Measurements from ENCODE around the gene COASY.
"Not testable (repeated sequence)": the region's sequence is repeated elsewhere in the genome, so short reads cannot be mapped to it uniquely, and the experiment has no call there.

The COASY gene

DNA sequence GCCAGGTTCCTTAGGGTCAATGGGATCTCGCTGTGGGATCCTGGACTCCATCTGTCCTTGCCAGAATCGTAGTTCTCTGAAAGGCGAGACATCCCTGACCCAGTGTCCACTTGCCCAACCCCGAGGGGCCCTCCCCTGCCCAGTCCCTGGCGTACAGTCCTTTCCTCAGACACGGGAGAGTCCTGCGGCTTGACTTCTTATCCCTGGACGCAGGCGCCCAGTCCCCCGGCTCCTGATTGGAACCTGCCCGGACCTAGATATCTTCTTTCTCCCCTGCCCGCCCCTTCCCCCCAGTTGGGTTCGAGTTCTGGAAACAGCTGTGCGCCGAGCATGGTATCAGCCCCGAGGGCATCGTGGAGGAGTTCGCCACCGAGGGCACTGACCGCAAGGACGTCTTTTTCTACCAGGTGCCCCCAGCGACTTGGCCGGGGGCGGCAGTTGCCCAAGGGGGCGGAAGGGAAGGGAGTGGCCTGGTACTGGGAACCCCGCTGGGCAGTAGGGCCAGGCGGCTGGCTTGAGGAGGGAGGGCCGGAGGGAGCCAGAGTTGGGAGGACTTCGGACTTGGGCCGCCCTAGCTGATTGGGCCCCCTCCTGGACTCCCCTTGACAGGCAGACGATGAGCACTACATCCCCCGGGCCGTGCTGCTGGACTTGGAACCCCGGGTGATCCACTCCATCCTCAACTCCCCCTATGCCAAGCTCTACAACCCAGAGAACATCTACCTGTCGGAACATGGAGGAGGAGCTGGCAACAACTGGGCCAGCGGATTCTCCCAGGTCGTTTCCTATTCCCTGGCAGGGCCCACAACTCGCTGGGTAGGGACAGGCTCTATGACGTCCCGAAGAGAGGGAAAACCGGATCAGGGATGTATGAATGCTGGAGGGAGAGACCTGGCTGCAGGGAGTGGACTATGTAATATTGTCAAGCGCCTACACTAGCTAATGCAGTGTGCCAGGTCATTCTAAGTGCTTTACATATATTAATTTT is 48.2 kb downstream of the COASY start:
- Histone ChIP-seq H3K9ac (ENCODE audit: low read length) (peak overlapping the region; percentile 87), H3K36me3 (ENCODE audit: insufficient read depth, low read length) (peaks cover 24% of the 10 kb centered on the region), H3K4me3 (ENCODE audit: low read depth in 1 of 2, low read length in 2 of 2) (peak overlapping the region; percentile 70 to 75), H3K4me1 (ENCODE audit: insufficient read depth, low read length) (peaks cover 25% of the 10 kb centered on the region), H3K27ac (ENCODE audit: low read depth, low read length) (peak overlapping the region; percentile 84)
- H3K9me3 ChIP-seq (ENCODE audit: low read length); H3K27me3 ChIP-seq (ENCODE audit: control insufficient read depth in 1 of 2, insufficient read depth in 2 of 2, low read length in 2 of 2): not testable (repeated sequence)

GRCh38 chr17:42612013-42612412 is 50.1 kb downstream of the COASY start:
- peaks cover 33% of the 10 kb centered on the region for H3K36me3 ChIP-seq (ENCODE audit: insufficient read depth, low read length)

DNA sequence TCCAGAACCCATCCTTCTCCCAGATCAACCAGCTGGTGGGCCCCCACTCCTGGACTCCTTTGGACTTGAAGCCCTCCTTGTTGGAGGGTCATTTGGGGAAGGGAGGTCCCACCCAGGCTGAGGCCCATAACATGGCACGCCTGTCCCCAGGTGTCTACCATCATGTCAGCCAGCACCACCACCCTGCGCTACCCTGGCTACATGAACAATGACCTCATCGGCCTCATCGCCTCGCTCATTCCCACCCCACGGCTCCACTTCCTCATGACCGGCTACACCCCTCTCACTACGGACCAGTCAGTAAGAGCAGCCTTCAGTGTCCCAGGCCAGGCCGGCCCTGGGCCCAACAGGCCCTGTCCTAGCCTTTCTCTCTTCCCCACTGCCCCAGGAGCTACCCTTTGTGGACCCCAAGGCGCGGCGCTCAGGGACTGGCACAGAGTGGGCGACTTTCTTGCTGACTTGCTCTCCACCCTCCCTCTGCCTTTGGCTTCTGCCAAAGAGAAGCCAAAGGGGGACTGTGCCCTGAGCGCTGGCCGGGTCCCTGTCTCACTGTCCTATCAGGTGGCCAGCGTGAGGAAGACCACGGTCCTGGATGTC is 51.8 kb downstream of the COASY start:
- no peak overlapping the region for H3K4me3 ChIP-seq (ENCODE audit: low read depth in 1 of 2, low read length in 2 of 2)
- H3K36me3 ChIP-seq (ENCODE audit: insufficient read depth, low read length), result peaks cover 33% of the 10 kb centered on the region
- no peaks in the 10 kb centered on the region for H3K9me3 ChIP-seq (ENCODE audit: low read length)
- H3K27ac ChIP-seq (ENCODE audit: low read depth, low read length), result no peak overlapping the region
- H3K9ac ChIP-seq (ENCODE audit: low read length), result no peak overlapping the region
- peaks cover 16% of the 10 kb centered on the region for H3K4me1 ChIP-seq (ENCODE audit: insufficient read depth, low read length)
- H3K27me3 ChIP-seq (ENCODE audit: control insufficient read depth in 1 of 2, insufficient read depth in 2 of 2, low read length in 2 of 2), result no peaks in the 10 kb centered on the region

More at GRCh38 chr17:42612013-42612412, 50.1 kb downstream of the COASY start:
- Histone ChIP-seq H3K27me3 (ENCODE audit: control insufficient read depth in 1 of 2, insufficient read depth in 2 of 2, low read length in 2 of 2) (no peaks in the 10 kb centered on the region), H3K9ac (ENCODE audit: low read length) (no peak overlapping the region), H3K27ac (ENCODE audit: low read depth, low read length) (no peak overlapping the region), H3K4me1 (ENCODE audit: insufficient read depth, low read length) (peaks cover 16% of the 10 kb centered on the region), H3K4me3 (ENCODE audit: low read depth in 1 of 2, low read length in 2 of 2) (no peak overlapping the region), H3K9me3 (ENCODE audit: low read length) (no peaks in the 10 kb centered on the region)

Data from muscle layer of colon (tissue), 2 donors.